ENCODE measurements around the gene KBTBD4. TPM values are rescaled to one million over a fixed set of nuclear protein-coding genes. Genes with fewer than 3 reads are reported as not detected.

The KBTBD4 gene
- 28.7 and 33.5 TPM in 2 replicates for total RNA-seq

GRCh38 chr11:47578524-47579494 lies at the start of gene KBTBD4, which contains the start of gene NDUFS3:
Gene KBTBD4 (minus strand): TSS chr11:47578970. CDS start chr11:47578951, 19 bp downstream.
Gene NDUFS3 (plus strand): TSS chr11:47579074. CDS start chr11:47579092, 18 bp downstream.

GRCh38 chr11:47593934-47594855 lies 15.4 kb upstream of the KBTBD4 start, which contains the start of gene C1QTNF4:
Gene C1QTNF4 (minus strand): TSS chr11:47594411. CDS start chr11:47590810, 3,601 bp downstream.

GRCh38 chr11:47586098-47586855 lies 7.5 kb upstream of the KBTBD4 start, which contains the start of gene FAM180B:
Gene FAM180B (plus strand): TSS chr11:47586678. CDS start chr11:47586769, 91 bp downstream.

GRCh38 chr11:47565340-47566148 lies 13.2 kb downstream of the KBTBD4 start, which contains the start of gene PTPMT1:
Gene PTPMT1 (plus strand): TSS chr11:47565599. CDS start chr11:47565623, 24 bp downstream.

GRCh38 chr11:47552566-47553405 lies 26.0 kb downstream of the KBTBD4 start, which contains the start of gene CELF1:
Gene CELF1 (minus strand): TSS chr11:47553132. CDS start chr11:47499523, 53,609 bp downstream.

Small RNA genes within 50 kb of the gene (small RNA-seq; reads per million reads assigned to genes)
- not detected for gene RN7SL652P
- not detected for gene RNU5E-10P

Other genes with a start within 250 kb of the KBTBD4 start
- not detected in 2 replicates for gene MYBPC3, start 226.3 kb downstream of the KBTBD4 start, total RNA-seq
- not detected in 2 replicates for gene SPI1, start 200.4 kb downstream of the KBTBD4 start, total RNA-seq
- 69.6 and 83.8 TPM in 2 replicates for gene SLC39A13, start 170.4 kb downstream of the KBTBD4 start, total RNA-seq
- gene PSMC3, start 152.5 kb downstream of the KBTBD4 start, total RNA-seq = 146 and 156 TPM in 2 replicates
- 0.11 TPM in 1 of 2 replicates, not detected in the other for gene RAPSN, start 129.8 kb downstream of the KBTBD4 start, total RNA-seq
- 78.7 and 98.0 TPM in 2 replicates for gene CELF1, start 25.8 kb downstream of the KBTBD4 start, total RNA-seq
- 46.7 and 47.8 TPM in 2 replicates for gene PTPMT1, start 13.4 kb downstream of the KBTBD4 start, total RNA-seq
- gene NDUFS3, start 104 bp upstream of the KBTBD4 start, total RNA-seq = 57.8 and 60.0 TPM in 2 replicates
- 0.11 and 0.26 TPM in 2 replicates for gene FAM180B, start 7.7 kb upstream of the KBTBD4 start, total RNA-seq
- 0.22 and 0.26 TPM in 2 replicates for gene C1QTNF4, start 15.4 kb upstream of the KBTBD4 start, total RNA-seq
- 82.2 and 87.4 TPM in 2 replicates for gene MTCH2, start 63.6 kb upstream of the KBTBD4 start, total RNA-seq
- gene AGBL2, start 136.4 kb upstream of the KBTBD4 start, total RNA-seq = 0.78 and 0.97 TPM in 2 replicates
- 86.0 and 131 TPM in 2 replicates for gene FNBP4, start 188.4 kb upstream of the KBTBD4 start, total RNA-seq